Karpas-422 (cell line): Measurements from ENCODE around the gene OSBPL10. TPM values are rescaled to one million over a fixed set of nuclear protein-coding genes. Genes with fewer than 3 reads are reported as not detected.

Experiments
- DNase-seq: peaks from one replicate; pipeline ENCODE4 v3.0.0-alpha.2; 2015
- H2AFZ ChIP-seq: fragments of 200-600 bp; sonication (generic); 2 replicates; pipeline ENCODE4 v1.6.1; 2014; ENCODE audit warnings: antibody characterized with exemption, low read length, mixed read lengths
- H3K27ac ChIP-seq: fragments of 200-600 bp; sonication (generic); 2 replicates; pipeline ENCODE4 v1.5.1; 2014; ENCODE audit warnings: mild to moderate bottlenecking, low read length, moderate library complexity
- H3K27me3 ChIP-seq: fragments of 200-600 bp; sonication (generic); 2 replicates; pipeline ENCODE4 v1.6.1; 2014; ENCODE audit warnings: low read length, mixed read lengths
- H3K36me3 ChIP-seq: fragments of 200-600 bp; sonication (generic); 2 replicates; pipeline ENCODE4 v1.6.1; 2014; ENCODE audit warnings: low read length, mixed read lengths; ENCODE audit not compliant: insufficient read depth
- H3K4me1 ChIP-seq: fragments of 200-600 bp; sonication (generic); 2 replicates; pipeline ENCODE4 v1.6.1; 2014; ENCODE audit warnings: mild to moderate bottlenecking, low read length, mixed read lengths
- H3K4me2 ChIP-seq: fragments of 200-600 bp; sonication (generic); 2 replicates; pipeline ENCODE4 v1.6.1; 2014; ENCODE audit warnings: low read length, low read depth, mild to moderate bottlenecking; ENCODE audit not compliant: poor library complexity, severe bottlenecking
- H3K4me3 ChIP-seq: fragments of 200-600 bp; sonication (generic); 2 replicates; pipeline ENCODE4 v1.5.1; 2014; ENCODE audit warnings: mild to moderate bottlenecking, antibody characterized with exemption, low read length, mixed read lengths
- H3K79me2 ChIP-seq: fragments of 200-600 bp; sonication (generic); 2 replicates; pipeline ENCODE4 v1.6.1; 2014; ENCODE audit warnings: mild to moderate bottlenecking, low read length, mixed read lengths
- H3K9ac ChIP-seq: fragments of 200-600 bp; sonication (generic); 2 replicates; pipeline ENCODE4 v1.6.0; 2014; ENCODE audit warnings: low read length
- H3K9me2 ChIP-seq: fragments of 200-600 bp; sonication (generic), shearing (Covaris generic); replicated peaks from 2 replicates; pipeline ENCODE4 v1.6.0; 2014; ENCODE audit warnings: mild to moderate bottlenecking, low read length, moderate library complexity; ENCODE audit not compliant: insufficient read depth
- H3K9me3 ChIP-seq: fragments of 300-700, 200-600 bp; sonication (generic); 2 replicates; pipeline ENCODE4 v1.6.1; 2014; ENCODE audit warnings: low read length, mixed read lengths
- H4K20me1 ChIP-seq: fragments of 200-600 bp; sonication (generic); 2 replicates; pipeline ENCODE4 v1.6.1; 2014; ENCODE audit warnings: mild to moderate bottlenecking, antibody characterized with exemption, low read length, low read depth; ENCODE audit not compliant: insufficient read depth
- total RNA-seq: library from RNA; depleted of rRNA; stranded (reverse); fragments of >200 nt; shearing (Covaris generic); gene quantifications from 2 replicates; pipeline ENCODE4 v1.2.3, GENCODE V29; 2014; ENCODE audit warnings: low replicate concordance; rRNA removed

The OSBPL10 gene
- total RNA-seq, 1 experiment from 2014 or later: 87.0 TPM

DNA sequence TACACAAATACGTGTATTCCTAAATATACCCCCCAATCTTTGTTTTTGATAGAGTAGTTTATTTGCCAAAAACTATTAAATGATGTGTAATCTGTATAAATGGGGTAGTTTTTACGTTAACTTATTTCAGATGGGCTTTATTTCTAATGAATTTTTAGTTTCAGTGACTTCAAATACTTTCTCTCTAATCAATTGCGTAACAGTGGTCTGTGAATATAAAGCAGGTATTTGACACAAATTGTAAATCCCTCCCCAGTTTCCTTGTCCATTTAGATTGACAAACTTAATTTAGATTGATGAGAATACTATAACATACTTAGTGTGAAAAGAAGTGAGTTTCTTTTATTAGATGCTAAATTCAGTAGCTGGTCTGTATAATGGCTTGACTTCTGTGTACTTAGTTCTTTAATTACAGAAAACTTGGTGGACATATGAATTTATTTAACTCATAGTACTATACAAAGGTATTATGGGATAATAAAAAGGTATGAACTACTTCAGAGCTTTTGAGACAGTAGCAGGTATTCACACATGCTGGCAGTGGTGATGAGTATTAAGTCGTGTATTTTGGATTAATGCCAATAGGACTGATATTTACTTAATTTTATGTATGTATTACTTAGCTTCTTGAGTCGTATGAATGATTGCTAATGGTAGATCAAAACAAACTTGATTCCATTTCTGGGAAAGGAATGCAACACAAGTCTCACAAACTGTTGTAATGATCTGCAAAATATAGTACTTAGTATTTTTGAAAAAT, 366.7 kb downstream of the OSBPL10 start:
- Histone ChIP-seq H3K9ac (no peak overlapping the region), H3K9me2 (no peaks in the 10 kb centered on the region), H2AFZ (no peak overlapping the region), H3K4me1 (peaks cover 27% of the 10 kb centered on the region), H3K79me2 (peaks cover 97% of the 10 kb centered on the region), H3K27me3 (no peaks in the 10 kb centered on the region), H3K4me3 (no peak overlapping the region), H3K9me3 (no peaks in the 10 kb centered on the region), H4K20me1 (no peaks in the 10 kb centered on the region), H3K27ac (no peak overlapping the region), H3K36me3 (peaks cover 57% of the 10 kb centered on the region), H3K4me2 (no peak overlapping the region)
- no peak for DNase-seq

GRCh38 chr3:31613654-31614053, 367.4 kb downstream of the OSBPL10 start:
- Histone ChIP-seq H3K79me2 (peaks cover 98% of the 10 kb centered on the region), H3K9me3 (no peaks in the 10 kb centered on the region), H3K4me1 (peaks cover 27% of the 10 kb centered on the region), H2AFZ (no peak overlapping the region), H4K20me1 (no peaks in the 10 kb centered on the region), H3K9me2 (no peaks in the 10 kb centered on the region), H3K4me2 (no peak overlapping the region), H3K9ac (no peak overlapping the region), H3K4me3 (no peak overlapping the region), H3K36me3 (peaks cover 51% of the 10 kb centered on the region), H3K27me3 (no peaks in the 10 kb centered on the region), H3K27ac (no peak overlapping the region)
- DNase-seq: no peak

DNA sequence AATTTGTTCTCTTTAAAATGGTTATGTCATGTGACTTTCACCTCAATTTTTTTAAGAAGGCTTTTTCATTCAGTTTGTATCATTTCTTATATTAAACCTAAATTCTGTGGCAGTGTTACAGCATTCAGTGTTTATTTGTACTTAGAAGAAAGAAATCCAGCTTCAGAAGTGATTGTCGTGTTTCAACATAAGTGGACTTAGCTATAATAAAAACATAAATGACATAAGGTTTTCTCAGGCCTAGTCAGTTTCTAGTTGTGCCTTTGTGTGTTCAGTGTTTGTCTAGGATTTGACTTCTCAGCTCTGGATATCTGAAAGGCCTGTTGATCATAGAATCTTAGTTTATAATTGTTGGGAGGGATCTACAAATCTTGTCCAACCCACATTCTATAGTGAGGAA, 367.9 kb downstream of the OSBPL10 start:
- H3K79me2 ChIP-seq: peaks cover 99% of the 10 kb centered on the region
- H3K27me3 ChIP-seq: no peaks in the 10 kb centered on the region
- no peak overlapping the region for H2AFZ ChIP-seq
- no peak for DNase-seq
- peaks cover 49% of the 10 kb centered on the region for H3K36me3 ChIP-seq
- no peak overlapping the region for H3K4me3 ChIP-seq
- no peak overlapping the region for H3K9ac ChIP-seq
- no peak overlapping the region for H3K4me2 ChIP-seq
- no peaks in the 10 kb centered on the region for H3K9me2 ChIP-seq
- H4K20me1 ChIP-seq: no peaks in the 10 kb centered on the region
- H3K9me3 ChIP-seq: no peaks in the 10 kb centered on the region
- H3K27ac ChIP-seq: no peak overlapping the region
- H3K4me1 ChIP-seq: peaks cover 27% of the 10 kb centered on the region

Other genes starting within 250 kb of the OSBPL10 start
- gene ZNF860, start 488 bp upstream of the OSBPL10 start, total RNA-seq: 14.6 and 22.4 TPM in 2 replicates
- 13.5 and 20.0 TPM in 2 replicates for gene GPD1L, start 125.4 kb upstream of the OSBPL10 start, total RNA-seq